Activated CD8-positive, alpha-beta T cell treated with anti-CD3 and anti-CD28 coated beads for 36 hours (primary cell): Measurements from ENCODE around the gene SRPK2. TPM values are rescaled to one million over a fixed set of nuclear protein-coding genes. Genes with fewer than 3 reads are reported as not detected.

Experiments used
- ATAC-seq: fragments of 200-7000 bp; cut with Tn5 transposase; one replicate; pipeline ENCODE4 v1.10.0; 2021; ENCODE audit warnings: mild to moderate bottlenecking, moderate library complexity
- CTCF ChIA-PET: fragments of 350-600 bp; sonication (Branson Sonifier 250); formaldehyde crosslinking; loops from one replicate; lab custom pipeline; 2021; ENCODE audit warnings: antibody characterized with exemption; lab: Charles Lee
- POLR2A ChIA-PET: fragments of 350-600 bp; sonication (Branson Sonifier 250); formaldehyde crosslinking; loops from one replicate; lab custom pipeline; 2021; ENCODE audit warnings: antibody characterized with exemption; lab: Charles Lee
- DNase-seq: peaks from one replicate; pipeline ENCODE4 v3.0.0-alpha.2; 2020
- H3K27ac Mint-ChIP-seq: one replicate; pipeline ENCODE4 v1.8.0; 2021; ENCODE audit warnings: mild to moderate bottlenecking, mixed read lengths
- H3K27me3 Mint-ChIP-seq: one replicate; pipeline ENCODE4 v1.8.0; 2021; ENCODE audit warnings: mixed read lengths
- H3K36me3 Mint-ChIP-seq: one replicate; pipeline ENCODE4 v1.8.0; 2021; ENCODE audit warnings: low read depth, mixed read lengths
- H3K4me1 Mint-ChIP-seq: one replicate; pipeline ENCODE4 v1.8.0; 2021; ENCODE audit warnings: low read depth, mixed read lengths
- H3K4me3 Mint-ChIP-seq: one replicate; pipeline ENCODE4 v1.8.0; 2021; ENCODE audit warnings: mild to moderate bottlenecking, moderate library complexity, mixed read lengths
- H3K9me3 Mint-ChIP-seq: one replicate; pipeline ENCODE4 v1.8.0; 2021; ENCODE audit warnings: mixed read lengths
- CTCF ChIP-seq: fragments of 200-600 bp; IDR thresholded peaks from one replicate; pipeline ENCODE4 v1.8.0; 2022; ENCODE audit warnings: antibody characterized with exemption, mild to moderate bottlenecking
- intact Hi-C: fragments of 100-400 bp; cut with micrococcal nuclease; formaldehyde crosslinking; loops from one replicate; pipeline ENCODE4 v1.10.0; 2022
- total RNA-seq, 2 experiments: library from RNA; stranded (reverse); gene quantifications; one replicate each; pipeline ENCODE4 v1.2.3, GENCODE V29; 2021

Gene SRPK2
- total RNA-seq, 2 experiments from 2014 or later, result 32.9 to 33.5 TPM

GRCh38 chr7:105084581-105084980 is 304.1 kb downstream of the SRPK2 start:
- no peak overlapping the region for H3K27ac Mint-ChIP-seq
- intact Hi-C loops, result no loop called here
- H3K36me3 Mint-ChIP-seq, result peaks cover 52% of the 10 kb centered on the region
- ChIA-PET CTCF (no interaction called here), POLR2A (no interaction called here)
- DNase-seq (no peak), ATAC-seq (no peak)
- no peak for TF ChIP-seq CTCF
- peaks cover 19% of the 10 kb centered on the region for H3K4me1 Mint-ChIP-seq
- H3K4me3 Mint-ChIP-seq, result no peak overlapping the region
- no peaks in the 10 kb centered on the region for H3K27me3 Mint-ChIP-seq
- H3K9me3 Mint-ChIP-seq, result no peaks in the 10 kb centered on the region

- H3K27ac Mint-ChIP-seq, result no peak overlapping the region
- no peak for TF ChIP-seq CTCF
- ChIA-PET CTCF (interaction anchor here (1.1 to 1.9 kb wide), 2 partner anchors 53 to 98 kb away, joined by 3 to 7 read pairs; no protein-coding TSS in a partner anchor), POLR2A (interaction anchor here (1.0 kb wide), 1 partner anchor 21 kb away, joined by 3 read pairs; no protein-coding TSS in a partner anchor)
- H3K9me3 Mint-ChIP-seq, result no peaks in the 10 kb centered on the region
- H3K4me1 Mint-ChIP-seq, result peaks cover 2% of the 10 kb centered on the region
- H3K27me3 Mint-ChIP-seq, result no peaks in the 10 kb centered on the region
- no peak overlapping the region for H3K4me3 Mint-ChIP-seq
- DNase-seq, result no peak
- no peak for ATAC-seq
- peaks cover 68% of the 10 kb centered on the region for H3K36me3 Mint-ChIP-seq
- intact Hi-C loops, result no loop called here
Observed at GRCh38 chr7:105079348-105079747, 309.4 kb downstream of the SRPK2 start.

GRCh38 chr7:105073143-105073542 is 315.6 kb downstream of the SRPK2 start:
- Mint-ChIP-seq H3K27me3 (no peaks in the 10 kb centered on the region), H3K9me3 (no peaks in the 10 kb centered on the region), H3K4me3 (no peak overlapping the region), H3K4me1 (peaks cover 10% of the 10 kb centered on the region), H3K27ac (peak overlapping the region; percentile 11), H3K36me3 (peaks cover 57% of the 10 kb centered on the region)
- TF ChIP-seq CTCF, result no peak
- DNase-seq (no peak), ATAC-seq (no peak)
- intact Hi-C loops, result no loop called here
- POLR2A ChIA-PET, result no interaction called here
- CTCF ChIA-PET, result no interaction called here

- intact Hi-C loops, result no loop called here
- peaks cover 49% of the 10 kb centered on the region for H3K36me3 Mint-ChIP-seq
- H3K9me3 Mint-ChIP-seq, result no peaks in the 10 kb centered on the region
- ATAC-seq, result no peak
- H3K4me1 Mint-ChIP-seq, result peaks cover 22% of the 10 kb centered on the region
- no peak for DNase-seq
- no peak for TF ChIP-seq CTCF
- H3K27ac Mint-ChIP-seq, result peak overlapping the region; percentile 42
- no peak overlapping the region for H3K4me3 Mint-ChIP-seq
- CTCF ChIA-PET, result interaction anchor here (2.5 kb wide), 1 partner anchor 88 kb away, joined by 10 read pairs; no protein-coding TSS in a partner anchor
- POLR2A ChIA-PET, result interaction anchor here (0.9 kb wide), 1 partner anchor 54 kb away, joined by 3 read pairs; no protein-coding TSS in a partner anchor
- no peaks in the 10 kb centered on the region for H3K27me3 Mint-ChIP-seq
Observed at GRCh38 chr7:105068886-105069285, 319.8 kb downstream of the SRPK2 start.

- H3K4me1 Mint-ChIP-seq, result peaks cover 33% of the 10 kb centered on the region
- TF ChIP-seq CTCF, result no peak
- CTCF ChIA-PET, result no interaction called here
- no peaks in the 10 kb centered on the region for H3K27me3 Mint-ChIP-seq
- ATAC-seq (no peak), DNase-seq (no peak)
- intact Hi-C loops, result no loop called here
- H3K4me3 Mint-ChIP-seq, result no peak overlapping the region
- H3K36me3 Mint-ChIP-seq, result peaks cover 57% of the 10 kb centered on the region
- H3K9me3 Mint-ChIP-seq, result no peaks in the 10 kb centered on the region
- no peak overlapping the region for H3K27ac Mint-ChIP-seq
- POLR2A ChIA-PET, result interaction anchor here (0.6 kb wide), 1 partner anchor 69 kb away, joined by 3 read pairs; no protein-coding TSS in a partner anchor
Observed at GRCh38 chr7:105067691-105068090, 321.0 kb downstream of the SRPK2 start.

Other genes with a start within 250 kb of the SRPK2 start
- gene PUS7, start 133.3 kb upstream of the SRPK2 start, total RNA-seq, result 10 to 100 TPM; 31.5 to 36.5 TPM
- gene RINT1, start 143.3 kb upstream of the SRPK2 start, total RNA-seq, result 10 to 100 TPM; 21.7 to 22.5 TPM
- gene EFCAB10, start 192.6 kb upstream of the SRPK2 start, total RNA-seq, result not detected